K562 (cell line): Measurements from ENCODE around the gene STK16. TPM values are rescaled to one million over a fixed set of nuclear protein-coding genes. Genes with fewer than 3 reads are reported as not detected.

Experiments used
- BCL6 ChIP-seq: fragments of 250-450 bp; sonication (Bioruptor Pico); IDR thresholded peaks from 2 replicates; pipeline ENCODE4 v1.4.0; 2020
- FOSL1 ChIP-seq: fragments of 200-800 bp; sonication (Bioruptor generic); conservative IDR thresholded peaks from 2 replicates; pipeline ENCODE4 v1.6.1; 2016; ENCODE audit warnings: missing genetic modification characterization, missing compliant biosample characterization
- HNRNPL ChIP-seq: fragments of 200-400 bp; formaldehyde crosslinking; IDR thresholded peaks from 2 replicates; pipeline ENCODE4 v1.6.1; 2017; ENCODE audit warnings: low read depth, mild to moderate bottlenecking, low read length
- JUN ChIP-seq, 2 experiments: sonication (generic) in 1 of 2; formaldehyde crosslinking in 1 of 2; IDR thresholded peaks; 2 replicates each; pipeline versions ENCODE4 v1.6.1 to v1.8.0; 2012 to 2022; ENCODE audit warnings: borderline replicate concordance in 2 of 2, mild to moderate bottlenecking in 2 of 2, improper control_type of control experiment in 1 of 2, low read depth in 1 of 2, low read length in 1 of 2, missing genetic modification reagents in 1 of 2
- PCBP1 ChIP-seq: fragments of 200-400 bp; formaldehyde crosslinking; IDR thresholded peaks from 2 replicates; pipeline ENCODE4 v1.6.1; 2018; ENCODE audit warnings: mild to moderate bottlenecking, low read depth, low read length; ENCODE audit not compliant: poor library complexity, severe bottlenecking
- PCBP2 ChIP-seq: fragments of 200-400 bp; formaldehyde crosslinking; IDR thresholded peaks from 2 replicates; pipeline ENCODE4 v1.6.1; 2018; ENCODE audit warnings: low read length, low read depth, mild to moderate bottlenecking, moderate library complexity; ENCODE audit not compliant: poor library complexity, severe bottlenecking
- PTTG1 ChIP-seq: fragments of 450-650 bp; IDR thresholded peaks from 2 replicates; pipeline ENCODE4 v1.6.1; 2016; ENCODE audit warnings: low read depth, mild to moderate bottlenecking, missing genetic modification characterization, missing compliant biosample characterization
- SRF ChIP-seq, 2 experiments: fragments of 250-450, 450-650 bp in 1 of 2; sonication (Bioruptor Pico) in 1 of 2; sonication (generic) in 1 of 2; formaldehyde crosslinking; IDR thresholded peaks; 2 replicates each; pipeline versions ENCODE4 v1.5.0 to v1.5.1; 2020 to 2022; ENCODE audit warnings: mild to moderate bottlenecking in 1 of 2, missing genetic modification reagents in 1 of 2
- SRSF3 ChIP-seq: fragments of 200-400 bp; formaldehyde crosslinking; IDR thresholded peaks from 2 replicates; pipeline ENCODE4 v1.6.1; 2016; ENCODE audit warnings: mild to moderate bottlenecking, low read length, moderate library complexity; ENCODE audit not compliant: insufficient read depth
- ZNF311 ChIP-seq: fragments of 250-450 bp; sonication (Bioruptor Pico); IDR thresholded peaks from 2 replicates; pipeline ENCODE4 v1.4.0; 2020; ENCODE audit warnings: mild to moderate bottlenecking, moderate library complexity
- polyA plus RNA-seq, 8 experiments: library from polyadenylated mRNA; depleted of rRNA in 4 of 8; stranded (reverse) in 5 of 8; unstranded in 3 of 8; fragments of >200 nt; fragmentation: Nextera tagmentation in 2 of 8; fragmentation: Illumina TruSeq in 1 of 8; extraction: Ambion mirVana in 2 of 8; extraction: Trizol in 1 of 8; gene quantifications; 2 replicates each; pipeline versions ENCODE4 v1.2.1 to v1.2.3, GENCODE V29; 2011 to 2014; ENCODE audit warnings: inconsistent platforms in 1 of 8, missing spikeins in 1 of 8
- total RNA-seq, 7 experiments: library from RNA; depleted of rRNA in 6 of 7; stranded (reverse); fragments of >200 nt in 6 of 7; fragmentation: Illumina TruSeq in 2 of 7; extraction: Trizol in 2 of 7; gene quantifications; 2 replicates each; pipeline versions ENCODE4 v1.2.1 to v1.2.3, GENCODE V29; 2011 to 2021; ENCODE audit warnings: low replicate concordance in 1 of 7
- TF ChIP-seq, protein P1 (sequence below): sonication (generic); formaldehyde crosslinking; IDR thresholded peaks from 2 replicates; pipeline ENCODE4 v1.8.1; 2022; ENCODE audit warnings: missing genetic modification reagents
- TF ChIP-seq, protein P2 (sequence below): IDR thresholded peaks from 2 replicates; pipeline ENCODE4 v1.6.1; 2011; ENCODE audit warnings: borderline replicate concordance, low read depth, mild to moderate bottlenecking, moderate library complexity, low read length; ENCODE audit not compliant: insufficient read depth, poor library complexity, severe bottlenecking

STK16 gene
- total and polyA plus RNA-seq, 9 of the 15 experiments (the other 6 are each of a cell fraction or from before 2014, with no cell fraction given), result 5.4 to 36.2 (median 17.8) TPM

DNA sequence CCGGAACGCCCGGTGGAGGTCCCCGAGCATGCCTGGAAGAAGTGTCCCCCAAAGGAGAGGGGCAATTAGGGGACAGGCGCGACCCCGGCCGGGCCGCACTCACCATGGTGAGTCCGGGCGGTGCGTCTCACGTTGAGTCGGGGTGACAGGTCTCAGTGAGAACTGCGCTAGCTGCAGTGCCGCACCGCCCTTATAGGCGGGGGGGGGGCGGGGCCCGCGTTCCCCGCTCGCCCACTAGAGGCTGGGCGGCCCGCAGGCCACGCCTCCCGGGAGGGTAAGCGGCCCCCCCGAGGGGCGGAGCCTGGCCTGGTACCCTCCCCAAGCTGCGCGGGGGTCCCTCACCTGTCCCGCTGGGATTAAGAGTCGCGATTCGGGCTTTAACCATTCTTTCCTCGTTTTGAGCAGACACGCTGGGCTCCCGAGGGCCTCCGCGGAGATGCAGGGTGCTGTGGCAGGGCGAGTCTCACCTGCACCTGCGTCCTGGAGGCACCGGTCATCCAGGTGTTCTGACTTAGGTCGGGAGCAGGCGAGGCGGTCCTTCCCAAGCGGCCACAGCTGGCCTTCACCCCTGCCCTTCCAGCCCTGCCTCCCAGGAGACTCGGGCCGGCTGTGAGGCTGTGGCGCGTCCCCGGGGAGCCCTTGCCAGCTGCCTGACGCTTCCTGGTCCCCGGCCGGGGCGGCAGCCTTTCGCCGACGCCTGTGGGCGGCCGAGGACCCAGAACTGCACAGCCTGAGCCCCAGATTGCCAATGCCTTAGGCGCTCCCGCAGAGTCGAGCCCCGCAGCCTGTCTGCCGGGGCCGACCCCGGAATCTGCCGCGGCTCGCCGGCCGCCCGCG is 8.7 kb downstream of the STK16 start, which contains the start of gene TUBA4A (continued):
- TF ChIP-seq ZNF311 (CRISPR knock-in tag) (no peak), HNRNPL (0 out of 2 replicates have a peak, but pooled peaks have one; percentile 55), PCBP2 (no peak), SRF (CRISPR knock-in tag; IDR thresholded peaks at IDR 0.05) (no peak), PCBP1 (no peak), PTTG1 (tag) (no peak), SRSF3 (no peak), BCL6 (CRISPR knock-in tag) (no peak), FOSL1 (0 out of 2 replicates have a peak, but pooled peaks have one; percentile 5), JUN (IDR thresholded peaks at IDR 0.05; ENCODE audit: borderline replicate concordance, low read depth, low read length) (no peak), JUN (CRISPR knock-in tag; IDR thresholded peaks at IDR 0.05; ENCODE audit: borderline replicate concordance) (no peak)
- TF ChIP-seq, protein P1, sequence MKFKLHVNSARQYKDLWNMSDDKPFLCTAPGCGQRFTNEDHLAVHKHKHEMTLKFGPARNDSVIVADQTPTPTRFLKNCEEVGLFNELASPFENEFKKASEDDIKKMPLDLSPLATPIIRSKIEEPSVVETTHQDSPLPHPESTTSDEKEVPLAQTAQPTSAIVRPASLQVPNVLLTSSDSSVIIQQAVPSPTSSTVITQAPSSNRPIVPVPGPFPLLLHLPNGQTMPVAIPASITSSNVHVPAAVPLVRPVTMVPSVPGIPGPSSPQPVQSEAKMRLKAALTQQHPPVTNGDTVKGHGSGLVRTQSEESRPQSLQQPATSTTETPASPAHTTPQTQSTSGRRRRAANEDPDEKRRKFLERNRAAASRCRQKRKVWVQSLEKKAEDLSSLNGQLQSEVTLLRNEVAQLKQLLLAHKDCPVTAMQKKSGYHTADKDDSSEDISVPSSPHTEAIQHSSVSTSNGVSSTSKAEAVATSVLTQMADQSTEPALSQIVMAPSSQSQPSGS (CRISPR knock-in tag), result no peak
- TF ChIP-seq, protein P2, sequence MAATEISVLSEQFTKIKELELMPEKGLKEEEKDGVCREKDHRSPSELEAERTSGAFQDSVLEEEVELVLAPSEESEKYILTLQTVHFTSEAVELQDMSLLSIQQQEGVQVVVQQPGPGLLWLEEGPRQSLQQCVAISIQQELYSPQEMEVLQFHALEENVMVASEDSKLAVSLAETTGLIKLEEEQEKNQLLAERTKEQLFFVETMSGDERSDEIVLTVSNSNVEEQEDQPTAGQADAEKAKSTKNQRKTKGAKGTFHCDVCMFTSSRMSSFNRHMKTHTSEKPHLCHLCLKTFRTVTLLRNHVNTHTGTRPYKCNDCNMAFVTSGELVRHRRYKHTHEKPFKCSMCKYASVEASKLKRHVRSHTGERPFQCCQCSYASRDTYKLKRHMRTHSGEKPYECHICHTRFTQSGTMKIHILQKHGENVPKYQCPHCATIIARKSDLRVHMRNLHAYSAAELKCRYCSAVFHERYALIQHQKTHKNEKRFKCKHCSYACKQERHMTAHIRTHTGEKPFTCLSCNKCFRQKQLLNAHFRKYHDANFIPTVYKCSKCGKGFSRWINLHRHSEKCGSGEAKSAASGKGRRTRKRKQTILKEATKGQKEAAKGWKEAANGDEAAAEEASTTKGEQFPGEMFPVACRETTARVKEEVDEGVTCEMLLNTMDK, result no peak
